ENCODE data around the gene TAF10. TPM values are rescaled to one million over a fixed set of nuclear protein-coding genes. Genes with fewer than 3 reads are reported as not detected.

TAF10 gene
- total RNA-seq (2014; rRNA removed; shearing (Covaris generic); ENCODE audit: low replicate concordance) = 59.5 and 111 TPM in 2 replicates

DNA sequence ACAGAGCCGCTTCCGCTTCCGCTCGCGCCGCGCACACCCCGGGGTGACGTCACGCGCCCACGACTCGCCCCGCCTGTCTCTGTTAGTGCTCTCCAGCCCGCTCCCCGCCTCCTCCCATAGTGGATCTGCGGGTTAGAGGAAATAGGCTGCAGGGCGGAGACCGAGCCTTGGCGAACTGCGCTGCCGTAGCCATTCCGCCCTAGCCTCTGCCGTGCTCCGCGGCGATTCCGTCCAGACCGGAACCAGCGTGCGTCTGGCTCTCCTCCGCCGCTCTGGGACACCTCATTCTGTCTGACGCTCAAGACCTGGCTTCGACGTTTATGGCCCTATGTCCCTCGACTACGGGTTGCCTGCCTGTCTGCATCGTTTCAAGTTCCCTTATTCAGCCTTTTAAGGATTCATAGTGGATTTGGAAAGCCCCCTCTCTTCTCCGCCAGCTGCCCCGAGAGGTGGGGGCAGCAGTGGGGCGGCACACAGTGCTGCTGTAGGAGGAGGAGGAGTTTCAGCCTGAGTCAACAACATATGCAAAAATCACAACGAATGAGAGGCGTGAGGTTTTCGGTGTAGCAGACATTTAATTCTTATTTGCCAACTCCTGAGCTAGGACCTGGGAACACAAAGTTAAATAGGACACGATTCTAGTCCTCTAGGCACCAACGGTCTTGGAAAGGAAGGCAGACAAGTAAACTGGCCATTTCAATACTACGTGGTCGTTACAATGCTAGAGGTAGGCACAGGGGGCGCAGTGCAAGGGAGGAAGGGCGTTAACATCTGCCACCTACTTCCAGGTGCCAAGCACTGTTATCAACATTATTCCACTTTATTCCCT is at the start of gene TAF10:
TSS of gene TAF10 (minus strand) at position 4 of the 829 bp plus-strand sequence. CDS start 27 bp downstream, outside the sequence.
- H3K27me3 ChIP-seq = no peaks in the 10 kb centered on the region
- peak; percentile 98 for DNase-seq
- H3K4me3 ChIP-seq = peak within 1 kb of the TSS; percentile 77
- no peaks in the 10 kb centered on the region for H3K9me3 ChIP-seq
- H3K36me3 ChIP-seq = peaks cover 44% of the 10 kb centered on the region

DNA sequence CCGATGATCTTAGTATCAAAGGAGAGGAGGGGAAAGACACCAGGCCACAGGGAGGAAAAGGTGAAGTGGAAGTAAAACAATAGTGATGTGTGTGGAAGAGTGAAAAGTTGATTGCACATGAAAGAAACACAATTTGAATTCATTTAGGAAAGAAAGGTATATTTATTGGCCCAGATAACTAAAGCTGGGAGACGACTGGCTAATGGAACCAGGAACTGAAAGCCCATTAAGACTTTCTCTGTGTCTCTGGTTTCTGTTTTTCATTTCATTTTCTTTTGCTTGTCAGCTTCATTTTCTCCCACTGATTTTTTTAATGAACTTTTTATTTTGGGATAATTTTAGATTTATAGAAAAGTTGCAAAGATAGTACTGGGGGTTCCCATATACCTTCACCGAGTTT is 48.7 kb upstream of the TAF10 start:
- H3K9me3 ChIP-seq = no peaks in the 10 kb centered on the region
- no peaks in the 10 kb centered on the region for H3K27me3 ChIP-seq
- DNase-seq = no peak
- H3K4me3 ChIP-seq = no peak overlapping the region
- no peaks in the 10 kb centered on the region for H3K36me3 ChIP-seq

DNA sequence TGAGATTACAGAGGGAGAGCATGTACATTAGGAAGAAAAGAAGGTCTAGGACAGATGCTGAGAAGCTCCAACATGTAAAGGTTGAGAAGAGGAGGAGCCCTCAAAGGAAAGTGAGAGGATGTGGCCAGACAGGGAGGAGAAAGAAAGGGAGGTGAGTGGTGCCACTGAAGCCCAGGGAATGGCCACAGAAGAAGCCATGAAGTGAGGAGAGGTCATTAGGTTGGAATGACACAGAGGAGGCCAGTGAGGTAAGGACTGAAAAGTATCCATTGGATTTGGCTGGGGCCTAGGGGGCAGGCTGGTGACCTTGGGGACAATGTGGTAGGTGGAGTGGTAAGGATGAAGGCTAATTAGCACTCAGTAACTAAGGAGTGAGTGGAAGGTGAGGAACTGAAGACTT is 46.6 kb upstream of the TAF10 start:
- H3K4me3 ChIP-seq = no peak overlapping the region
- H3K9me3 ChIP-seq = no peaks in the 10 kb centered on the region
- no peaks in the 10 kb centered on the region for H3K36me3 ChIP-seq
- no peak for DNase-seq
- H3K27me3 ChIP-seq = no peaks in the 10 kb centered on the region

DNA sequence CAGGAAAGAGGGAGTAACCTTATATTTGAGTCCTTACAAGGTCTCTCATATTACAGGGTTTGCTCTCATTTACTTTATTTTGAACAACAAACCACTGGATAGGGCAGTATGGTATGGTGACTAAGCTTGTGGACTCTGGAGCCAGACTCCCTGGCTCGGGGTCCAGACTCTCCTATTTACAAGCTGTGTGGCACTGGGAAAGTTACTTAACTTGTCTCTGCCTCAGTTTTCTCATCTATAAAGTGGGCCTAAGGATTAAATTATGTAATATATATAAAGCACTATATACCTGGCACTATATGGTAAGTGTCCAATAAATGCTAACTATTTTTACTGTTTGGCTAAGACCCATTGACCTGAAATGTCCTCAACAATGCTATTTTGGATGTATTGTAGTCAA is 45.3 kb upstream of the TAF10 start:
- Histone ChIP-seq H3K36me3 (no peaks in the 10 kb centered on the region), H3K4me3 (no peak overlapping the region), H3K9me3 (no peaks in the 10 kb centered on the region), H3K27me3 (no peaks in the 10 kb centered on the region)
- DNase-seq = peak; percentile 39

DNA sequence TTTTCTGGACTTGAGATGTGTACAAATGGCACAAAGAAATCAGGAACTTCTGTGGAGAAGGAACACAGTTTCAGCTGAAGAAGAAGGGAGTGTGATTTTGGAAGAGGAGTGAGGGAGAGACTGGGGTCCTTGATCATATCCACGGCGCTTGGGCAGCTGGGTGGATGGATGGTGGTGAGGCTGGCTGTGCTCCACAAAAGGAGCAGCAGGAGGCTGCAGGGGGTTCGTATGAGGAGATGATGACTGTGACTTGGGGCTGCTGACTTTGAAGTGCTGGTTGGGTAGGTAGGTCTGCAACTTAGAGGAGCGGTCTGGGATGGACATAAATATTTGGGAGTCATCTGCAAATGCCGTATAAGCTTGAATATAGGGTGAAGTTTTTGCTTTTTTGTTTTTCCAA is 44.9 kb upstream of the TAF10 start:
- H3K27me3 ChIP-seq = no peaks in the 10 kb centered on the region
- H3K4me3 ChIP-seq = no peak overlapping the region
- H3K9me3 ChIP-seq = no peaks in the 10 kb centered on the region

DNA sequence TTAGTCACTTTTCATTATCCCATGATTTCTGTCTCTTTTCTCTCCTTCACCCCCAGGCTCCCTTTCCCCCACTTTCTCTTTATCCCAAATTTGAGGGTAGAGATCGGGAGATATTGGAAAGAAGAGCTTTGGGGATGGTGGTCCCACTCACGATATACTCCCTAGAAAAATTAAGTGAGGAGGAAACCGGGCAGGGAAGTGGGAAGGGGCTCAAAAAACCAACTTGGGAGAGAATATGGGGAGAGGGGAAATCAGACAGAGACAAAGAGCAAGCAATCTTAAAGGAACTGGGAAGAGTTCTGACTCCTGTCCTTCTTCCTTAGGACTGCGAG is 44.5 kb upstream of the TAF10 start:
- no peak for DNase-seq
- no peaks in the 10 kb centered on the region for H3K36me3 ChIP-seq
- no peak overlapping the region for H3K4me3 ChIP-seq
- no peaks in the 10 kb centered on the region for H3K9me3 ChIP-seq
- H3K27me3 ChIP-seq = no peaks in the 10 kb centered on the region

More for the DNA sequence above, 44.9 kb upstream of the TAF10 start:
- DNase-seq = no peak
- no peaks in the 10 kb centered on the region for H3K36me3 ChIP-seq

DNA sequence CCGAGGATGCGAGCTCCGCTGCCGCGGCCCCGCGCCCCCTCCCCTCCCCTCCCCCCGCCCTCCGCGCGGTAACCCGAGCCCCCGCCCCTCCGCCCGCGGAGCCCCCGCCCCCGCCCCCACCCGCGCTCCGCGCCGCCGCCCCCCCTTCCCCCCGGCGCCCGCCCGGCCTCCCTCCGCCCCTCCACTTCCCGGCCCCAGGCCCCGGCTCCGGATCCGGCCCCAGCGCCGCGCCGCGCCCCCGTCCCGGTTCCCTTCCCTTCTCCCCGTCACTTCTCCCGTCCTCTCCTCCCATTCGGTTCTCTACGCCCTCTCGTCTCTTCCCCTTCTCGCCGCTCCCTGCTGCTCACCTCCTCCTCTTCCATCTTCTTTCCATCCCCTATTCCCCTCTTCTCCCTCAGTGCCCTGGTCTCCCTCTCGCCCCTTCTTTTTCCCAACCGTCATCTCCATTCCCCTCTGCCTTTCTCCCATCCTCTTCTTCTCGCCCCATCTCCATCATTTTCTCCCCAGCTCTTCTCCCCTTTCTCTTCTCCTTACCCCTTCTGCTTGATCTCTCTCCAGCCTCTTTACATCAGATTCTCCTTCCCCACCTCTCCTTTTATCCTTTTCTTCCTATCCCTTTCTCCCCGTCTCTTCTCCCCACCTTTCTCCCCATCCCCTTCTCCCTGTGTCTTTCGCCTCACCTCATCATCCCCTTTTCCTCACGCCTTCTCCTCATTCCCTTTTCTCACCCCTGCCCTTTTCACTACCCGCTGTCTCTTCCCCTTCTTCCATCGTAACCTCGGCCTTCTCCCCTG is 44.0 kb upstream of the TAF10 start, which contains the start of gene DCHS1:
TSS of gene DCHS1 (minus strand) at position 20 of the 794 bp plus-strand sequence. CDS start 14,196 bp downstream, outside the sequence.
- no peaks in the 10 kb centered on the region for H3K9me3 ChIP-seq
- DNase-seq = peak; percentile 40
- no peaks in the 10 kb centered on the region for H3K27me3 ChIP-seq
- no peaks in the 10 kb centered on the region for H3K36me3 ChIP-seq
- H3K4me3 ChIP-seq = peak within 1 kb of the TSS; percentile 46

DNA sequence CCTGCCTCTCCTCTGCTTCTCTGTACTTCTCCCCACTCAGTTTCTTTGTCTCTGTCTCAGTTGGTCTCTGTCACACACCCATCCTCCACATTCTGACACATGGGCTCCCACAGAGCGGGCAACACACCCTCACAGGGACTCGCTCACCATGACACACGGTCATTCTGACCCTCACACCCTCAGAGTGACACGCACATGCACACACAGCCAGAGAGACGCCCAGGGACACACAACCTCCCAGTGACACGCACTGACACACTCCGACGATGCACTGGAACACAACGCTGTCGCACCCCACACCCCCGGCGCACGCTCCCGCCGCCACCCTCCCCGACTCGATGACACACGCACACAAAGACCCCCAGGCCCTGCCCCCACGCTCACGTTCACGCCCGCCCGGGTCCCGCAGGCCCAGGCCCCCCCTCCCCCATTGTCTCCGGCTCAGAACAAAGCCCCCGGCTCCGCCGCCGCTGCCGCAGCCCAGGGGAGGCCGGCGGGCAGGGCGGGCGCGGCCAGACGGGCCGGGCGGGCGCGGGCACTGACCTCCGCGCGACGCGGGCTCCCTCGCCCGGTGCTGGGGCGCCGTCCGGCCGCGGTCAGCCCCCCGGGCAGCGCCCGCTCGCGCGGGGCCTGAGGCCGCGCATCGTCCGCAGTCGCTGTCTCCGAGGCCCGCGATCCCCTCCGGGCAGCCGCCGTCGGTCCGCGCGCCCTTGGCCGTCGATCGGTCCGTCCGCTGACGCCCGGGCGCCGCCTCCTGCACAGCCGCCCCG is 43.2 kb upstream of the TAF10 start:
- peak; percentile 32 for DNase-seq
- H3K9me3 ChIP-seq = no peaks in the 10 kb centered on the region
- no peaks in the 10 kb centered on the region for H3K36me3 ChIP-seq
- H3K4me3 ChIP-seq = peak overlapping the region; percentile 38
- no peaks in the 10 kb centered on the region for H3K27me3 ChIP-seq

DNA sequence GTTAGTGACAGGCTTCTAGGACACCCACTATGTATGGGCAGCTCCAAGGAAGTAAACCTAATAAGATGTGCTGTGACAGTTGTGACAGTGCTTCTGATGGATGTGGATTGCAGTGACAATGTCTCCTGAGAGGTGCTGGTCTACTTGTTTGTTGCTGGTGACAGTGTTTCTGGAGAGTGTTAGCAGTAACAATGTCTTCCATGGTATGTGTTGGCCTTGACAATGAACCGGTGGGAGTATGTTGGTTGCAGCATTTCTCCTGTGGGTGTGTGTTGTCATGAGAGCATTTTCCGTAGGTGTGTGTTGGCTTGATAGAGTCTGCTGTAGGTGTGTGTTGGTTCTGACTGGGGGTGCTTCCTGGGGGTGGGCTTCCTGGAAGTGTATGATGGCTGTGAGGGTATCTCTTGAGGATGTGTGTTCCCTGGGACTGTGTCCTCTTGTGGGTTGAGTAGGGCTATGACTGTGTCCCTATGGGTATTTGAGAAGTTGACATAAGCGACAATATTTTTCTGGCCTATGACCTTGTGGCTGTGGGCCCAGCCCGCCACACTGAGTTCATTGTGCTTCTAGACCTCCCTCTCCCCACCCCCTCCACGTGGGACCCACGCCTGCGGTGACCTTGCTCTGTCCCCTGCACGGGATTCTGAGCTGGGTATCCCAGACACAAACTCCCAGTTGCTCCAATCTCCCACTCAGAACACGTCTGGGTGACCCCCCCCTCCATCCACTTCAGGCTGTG is 42.4 kb upstream of the TAF10 start:
- no peaks in the 10 kb centered on the region for H3K27me3 ChIP-seq

DNA sequence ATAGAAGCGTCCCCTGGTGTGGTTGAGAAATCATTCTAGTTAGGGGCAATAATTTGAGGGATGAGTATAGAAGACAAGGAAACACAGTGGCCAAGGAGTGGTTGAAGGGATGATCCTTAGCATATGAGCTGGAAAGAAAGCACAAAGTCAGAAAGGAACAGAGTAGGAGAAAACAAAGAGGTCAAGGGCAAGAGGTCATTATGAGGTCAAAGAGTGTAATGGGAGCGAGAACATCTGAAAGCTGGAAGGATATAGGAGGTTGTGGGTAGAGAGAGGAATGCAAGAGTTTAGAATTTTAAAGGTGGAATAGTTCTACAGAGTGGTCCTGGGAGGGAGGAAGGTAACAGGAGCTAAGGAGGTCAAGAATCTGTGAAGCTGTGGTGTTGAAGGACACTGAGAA is 41.6 kb upstream of the TAF10 start:
- no peaks in the 10 kb centered on the region for H3K9me3 ChIP-seq
- H3K36me3 ChIP-seq = no peaks in the 10 kb centered on the region
- no peak for DNase-seq
- H3K4me3 ChIP-seq = no peak overlapping the region
- no peaks in the 10 kb centered on the region for H3K27me3 ChIP-seq

More for the DNA sequence above, 42.4 kb upstream of the TAF10 start:
- DNase-seq = no peak
- Histone ChIP-seq H3K9me3 (no peaks in the 10 kb centered on the region), H3K36me3 (no peaks in the 10 kb centered on the region), H3K4me3 (peak overlapping the region; percentile 38)

DNA sequence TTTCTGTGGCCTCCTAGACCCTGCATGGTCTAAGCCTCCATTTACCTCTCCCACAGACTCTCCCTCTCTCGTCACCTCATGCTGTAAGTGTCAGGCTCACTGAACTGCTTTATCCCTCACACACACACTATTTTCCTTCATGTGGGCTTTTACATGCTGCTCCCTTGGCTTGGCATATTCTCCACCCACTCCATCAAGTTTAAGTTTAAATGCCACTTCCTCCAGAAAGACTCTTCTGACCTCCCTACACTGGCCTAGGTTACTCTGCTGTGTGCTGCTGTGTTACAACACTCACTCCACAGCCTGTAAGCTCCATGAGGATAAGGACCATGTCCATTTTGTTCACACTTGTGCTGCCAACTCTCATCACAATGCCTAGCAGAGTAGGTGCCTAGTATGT is 41.1 kb upstream of the TAF10 start:
- Histone ChIP-seq H3K27me3 (no peaks in the 10 kb centered on the region), H3K36me3 (no peaks in the 10 kb centered on the region), H3K4me3 (no peak overlapping the region), H3K9me3 (no peaks in the 10 kb centered on the region)
- DNase-seq = no peak

DNA sequence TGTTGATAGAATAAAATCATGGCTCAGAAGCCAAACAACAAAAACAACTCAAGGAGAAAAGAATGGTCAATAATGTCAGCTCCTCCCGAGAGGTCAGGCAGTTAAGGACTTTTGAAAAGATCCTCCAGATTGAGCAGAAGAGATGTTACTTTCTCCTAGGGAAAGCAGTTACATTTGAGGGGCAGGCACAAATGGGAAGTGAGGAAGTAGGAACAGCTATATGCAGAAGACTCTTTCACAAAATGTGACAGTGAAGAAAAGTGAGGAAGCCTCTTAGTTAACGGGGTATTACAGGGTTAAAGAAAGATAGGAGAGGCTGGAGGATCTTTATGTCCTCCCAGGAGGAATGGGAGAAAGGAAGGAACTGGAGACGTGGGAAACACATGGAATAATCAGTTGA is 40.2 kb upstream of the TAF10 start:
- no peaks in the 10 kb centered on the region for H3K36me3 ChIP-seq
- no peaks in the 10 kb centered on the region for H3K27me3 ChIP-seq
- no peak overlapping the region for H3K4me3 ChIP-seq
- DNase-seq = no peak
- H3K9me3 ChIP-seq = no peaks in the 10 kb centered on the region

DNA sequence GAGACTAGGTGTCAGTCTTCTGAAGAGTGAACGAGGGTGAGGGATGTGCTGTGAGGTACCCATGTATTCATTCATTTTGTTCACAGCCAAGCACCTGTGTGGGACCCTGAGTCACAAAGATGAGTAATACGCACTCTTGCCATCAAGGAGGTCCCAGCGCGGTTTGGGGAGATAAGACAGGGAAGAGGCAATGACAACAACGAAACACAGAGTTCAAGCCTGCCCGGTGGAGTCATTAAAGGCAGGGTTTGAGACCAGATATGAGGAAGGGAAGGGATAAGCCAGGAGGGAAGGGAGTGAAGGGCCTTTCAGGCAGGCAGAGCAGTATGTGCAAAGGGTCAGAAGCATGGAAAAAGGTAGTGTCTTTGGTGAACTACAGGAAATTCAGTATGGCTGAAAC is 39.0 kb upstream of the TAF10 start:
- no peaks in the 10 kb centered on the region for H3K27me3 ChIP-seq
- DNase-seq = no peak
- H3K4me3 ChIP-seq = no peak overlapping the region

DNA sequence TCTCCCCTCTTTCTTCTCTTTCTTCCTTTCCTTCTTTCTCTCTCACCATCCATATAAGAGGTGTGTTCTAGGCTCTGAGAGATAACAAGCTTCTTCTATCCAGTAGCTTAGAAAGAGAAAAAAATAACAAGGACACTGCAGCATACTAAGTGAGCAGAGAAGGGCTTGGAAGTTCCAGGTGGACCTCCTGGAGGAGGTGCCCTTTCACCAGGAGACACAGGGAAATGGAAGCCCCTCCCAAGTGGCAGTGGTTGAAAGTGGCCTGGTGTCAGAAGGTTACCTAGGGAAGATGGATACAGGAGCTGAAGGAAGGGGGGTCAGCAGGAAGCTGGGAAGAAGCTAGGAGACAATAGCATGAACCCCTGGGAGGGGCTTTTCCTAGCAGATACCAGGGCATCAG is 38.1 kb upstream of the TAF10 start:
- Histone ChIP-seq H3K27me3 (no peaks in the 10 kb centered on the region), H3K36me3 (no peaks in the 10 kb centered on the region), H3K4me3 (no peak overlapping the region), H3K9me3 (no peaks in the 10 kb centered on the region)
- no peak for DNase-seq

More for the DNA sequence above, 39.0 kb upstream of the TAF10 start:
- Histone ChIP-seq H3K9me3 (no peaks in the 10 kb centered on the region), H3K36me3 (no peaks in the 10 kb centered on the region)

DNA sequence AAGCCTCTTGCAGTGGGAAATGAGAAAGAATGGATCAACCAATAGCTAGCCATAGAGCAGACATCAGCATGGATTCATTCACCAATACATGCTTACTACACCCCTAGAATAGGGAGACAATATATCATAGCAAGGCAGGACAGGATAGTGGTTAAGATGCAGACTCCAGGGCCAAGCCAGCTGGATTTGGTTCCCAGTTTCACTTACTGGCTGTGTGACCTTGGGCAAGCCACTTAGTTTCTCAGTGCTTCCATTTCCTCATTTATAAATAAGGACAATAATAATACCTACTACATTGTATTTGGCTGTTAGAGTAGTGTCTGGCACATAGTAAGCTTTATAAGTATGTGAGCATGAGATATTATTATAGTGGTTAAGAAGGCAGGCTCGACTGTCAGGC is 36.5 kb upstream of the TAF10 start:
- H3K4me3 ChIP-seq = no peak overlapping the region
- DNase-seq = no peak
- no peaks in the 10 kb centered on the region for H3K36me3 ChIP-seq
- H3K9me3 ChIP-seq = no peaks in the 10 kb centered on the region
- no peaks in the 10 kb centered on the region for H3K27me3 ChIP-seq

DNA sequence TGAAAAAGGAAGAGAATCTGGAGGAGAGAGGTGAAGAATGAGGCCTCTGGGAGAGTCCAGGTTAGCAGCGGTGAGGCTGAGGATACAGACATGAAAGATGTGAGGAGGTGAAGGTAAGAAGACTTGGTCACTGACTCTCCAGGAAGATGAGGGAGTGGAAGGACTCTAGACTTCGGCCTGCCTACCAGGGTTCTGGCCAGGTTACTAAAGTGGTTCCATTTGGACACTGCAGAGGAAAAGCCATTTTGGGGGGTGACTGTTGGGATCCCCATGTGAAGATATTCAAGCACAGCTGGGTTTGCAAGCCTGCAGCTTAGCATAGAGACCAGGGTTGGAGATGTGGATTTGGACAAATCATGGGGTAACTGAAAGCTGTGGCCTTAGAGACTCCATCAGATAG is 35.8 kb upstream of the TAF10 start:
- no peak overlapping the region for H3K4me3 ChIP-seq
- no peak for DNase-seq
- H3K36me3 ChIP-seq = no peaks in the 10 kb centered on the region
- no peaks in the 10 kb centered on the region for H3K27me3 ChIP-seq
- H3K9me3 ChIP-seq = no peaks in the 10 kb centered on the region

All from MG63 (cell line).